ENCODE data around the gene RCOR3. TPM values are rescaled to one million over a fixed set of nuclear protein-coding genes. Genes with fewer than 3 reads are reported as not detected.

The RCOR3 gene
- total and polyA plus RNA-seq, 8 donors = 19.0 to 34.6 (median 25.5) TPM

GRCh38 chr1:211361202-211361601, 102.0 kb downstream of the RCOR3 start:
- FAIRE-seq (no peak), DNase-seq (no peak), ATAC-seq (no peak)
- no peak overlapping the region for H3K4me3 ChIP-seq
- WGBS, 2 donors = 79 to 97% methylated on average over 1 of the region's 1 CpG
- no peak for TF ChIP-seq CTCF (IDR thresholded peaks at IDR 0.05)
- H3K27ac ChIP-seq = no peak overlapping the region
- intact Hi-C loops (cut with DNase I) = no loop called here
- no peaks in the 10 kb centered on the region for H3K4me1 ChIP-seq
- H3K9me3 ChIP-seq = no peaks in the 10 kb centered on the region
- no peaks in the 10 kb centered on the region for H3K27me3 ChIP-seq
- peaks cover 0 to 24% (median 0%) of the 10 kb centered on the region in 3 donors for H3K36me3 ChIP-seq

Other genes with a start within 250 kb of the RCOR3 start
- gene KCNH1, start 125.2 kb upstream of the RCOR3 start, total RNA-seq = under 1 TPM; 0.24 to 0.49 (median 0.31) TPM
- under 1 TPM; 0.46 to 0.61 TPM for gene KCNH1, start 125.2 kb upstream of the RCOR3 start, polyA plus RNA-seq
- gene TRAF5, start 67.5 kb downstream of the RCOR3 start, total RNA-seq = 10 to 100 TPM; 14.5 to 26.1 (median 21.3) TPM
- gene TRAF5, start 67.5 kb downstream of the RCOR3 start, polyA plus RNA-seq = 10 to 100 TPM; 23.8 to 26.6 TPM
- under 1 TPM in 1 of 6 donors, not detected in 5; 0.06 TPM for gene RD3, start 232.8 kb downstream of the RCOR3 start, total RNA-seq
- under 1 TPM in 1 of 2 donors, not detected in 1; 0.09 TPM for gene RD3, start 232.8 kb downstream of the RCOR3 start, polyA plus RNA-seq

Measured in pancreas (tissue), 10 donors.